NT2/D1 (cell line): Measurements from ENCODE around the gene PRDM11.

Source experiments
- SUZ12 ChIP-seq: IDR thresholded peaks from 2 replicates; pipeline ENCODE4 v1.6.1; 2011; ENCODE audit not compliant: insufficient read length, insufficient read depth; ENCODE audit errors: extremely low read depth
- YY1 ChIP-seq: IDR thresholded peaks from 2 replicates; pipeline ENCODE4 v1.6.1; 2011; ENCODE audit not compliant: insufficient read length, insufficient read depth
- ZNF274 ChIP-seq: IDR thresholded peaks from 2 replicates; pipeline ENCODE4 v1.6.1; 2011; ENCODE audit warnings: mild to moderate bottlenecking, low read depth, low read length

DNA sequence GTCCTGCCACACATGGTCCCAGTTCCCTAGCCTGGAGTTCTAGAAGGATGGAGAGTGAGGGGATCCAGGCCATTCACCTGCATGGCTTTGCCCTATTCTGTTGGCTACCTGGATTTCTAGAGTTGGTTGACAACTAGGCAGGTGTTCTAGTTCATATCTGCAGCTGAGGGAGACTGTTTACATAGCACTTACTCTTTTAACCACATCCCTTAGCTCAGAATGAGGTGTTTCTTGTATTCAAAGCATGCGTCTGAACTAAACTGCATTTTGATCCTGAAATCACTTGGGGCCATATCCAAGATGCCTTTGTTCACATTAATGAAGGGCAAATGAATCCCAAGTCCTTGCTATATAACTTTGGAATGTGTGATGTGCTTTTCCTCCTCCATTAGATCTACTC is 78.8 kb downstream of the PRDM11 start:
- TF ChIP-seq SUZ12 (no peak), YY1 (no peak), ZNF274 (no peak)
